GM19023 (cell line): ENCODE data around the gene ANKS1B.

Experiments
- ATAC-seq: cut with Tn5 transposase; IDR thresholded peaks from one replicate; pipeline ENCODE4 v1.9.1; 2021; ENCODE audit warnings: mild to moderate bottlenecking, moderate library complexity; ENCODE audit not compliant: unreplicated experiment

The ANKS1B gene

DNA sequence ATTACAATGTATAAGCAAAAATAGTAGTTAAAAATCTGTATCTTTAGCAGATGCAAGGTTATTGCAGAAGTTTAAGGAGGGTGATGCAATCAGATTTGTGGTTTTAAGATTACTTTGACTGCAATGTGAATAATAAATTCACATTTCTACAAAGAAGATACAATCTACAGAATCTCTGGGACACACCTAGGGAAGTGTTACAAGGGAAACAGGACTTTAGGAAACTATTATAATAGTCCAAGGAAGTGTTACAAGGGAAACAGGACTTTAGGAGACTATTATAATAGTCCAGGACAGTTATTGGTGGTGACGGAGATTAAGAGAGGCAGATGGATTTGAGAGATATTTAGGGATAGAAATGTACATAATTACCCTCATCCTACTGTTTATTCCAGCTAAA is 491.5 kb downstream of the ANKS1B start:
- no peak for ATAC-seq

- no peak for ATAC-seq
Measured at GRCh38 chr12:99486277-99486676, 498.5 kb downstream of the ANKS1B start.

- ATAC-seq: no peak
Measured at GRCh38 chr12:99479149-99479548, 505.6 kb downstream of the ANKS1B start.

- ATAC-seq: no peak
Measured at GRCh38 chr12:99476956-99477355, 507.8 kb downstream of the ANKS1B start.

DNA sequence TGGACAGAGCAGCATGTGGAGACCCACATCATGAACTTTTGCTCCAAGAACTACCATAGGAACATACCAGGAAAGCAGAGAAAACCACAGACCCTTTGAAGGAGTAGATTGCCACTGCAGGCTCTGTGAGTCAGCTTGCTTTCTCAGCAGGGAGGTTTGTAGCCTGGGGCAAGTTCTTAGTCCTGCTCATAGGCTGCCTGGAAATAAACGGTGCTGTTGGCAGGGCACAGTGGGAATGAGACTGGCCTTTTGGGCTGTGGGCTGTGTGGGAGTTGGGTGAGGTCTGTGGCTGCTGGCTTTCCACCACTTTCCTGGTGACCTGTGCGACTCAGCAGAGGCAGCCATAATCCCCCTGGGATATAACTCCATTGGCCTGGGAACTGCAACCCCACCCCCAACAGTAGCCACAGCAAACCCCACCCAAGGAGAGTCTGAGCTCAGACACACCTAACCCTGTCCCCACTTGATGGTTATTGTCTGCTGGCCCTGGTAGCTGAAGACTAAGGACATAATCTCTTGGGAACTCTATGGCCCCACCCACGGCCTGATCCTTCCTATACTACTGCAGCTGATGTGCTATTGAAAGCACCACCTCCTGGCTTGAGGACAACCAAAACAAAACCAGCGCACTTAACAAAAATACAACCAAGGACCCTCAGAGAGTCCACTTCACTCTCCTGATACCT is 529.2 kb downstream of the ANKS1B start:
- peak; percentile 16 for ATAC-seq

DNA sequence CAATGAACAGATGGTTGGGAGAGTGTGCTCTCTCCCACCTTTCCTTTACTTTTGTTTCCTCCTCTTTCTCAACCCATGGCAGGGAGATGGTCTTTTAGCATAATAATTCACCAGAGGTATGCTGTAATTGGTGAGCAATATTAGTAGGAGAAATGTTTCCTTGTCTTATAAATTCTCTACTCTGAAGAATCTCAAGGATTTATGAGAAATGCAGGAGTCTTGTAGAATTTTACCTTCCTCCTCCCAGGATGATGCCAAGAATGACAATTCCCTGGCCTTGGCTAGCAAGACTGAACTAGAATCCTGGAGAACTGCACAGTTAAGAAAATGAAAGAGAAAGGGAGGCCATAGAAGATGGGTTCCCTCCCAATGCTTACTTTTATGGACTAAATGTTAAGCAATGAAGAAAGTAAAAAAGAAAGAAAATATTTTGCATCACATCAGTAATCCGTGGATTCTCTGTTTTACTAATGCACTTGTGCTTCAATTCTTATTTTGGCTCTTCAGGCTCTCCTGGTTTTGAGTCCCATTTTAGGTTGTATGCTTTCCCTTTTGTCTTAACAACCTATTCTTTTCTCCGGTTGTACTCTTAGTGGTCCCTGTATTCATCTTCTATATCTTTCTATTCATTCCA is 530.1 kb downstream of the ANKS1B start:
- peak; percentile 20 for ATAC-seq

DNA sequence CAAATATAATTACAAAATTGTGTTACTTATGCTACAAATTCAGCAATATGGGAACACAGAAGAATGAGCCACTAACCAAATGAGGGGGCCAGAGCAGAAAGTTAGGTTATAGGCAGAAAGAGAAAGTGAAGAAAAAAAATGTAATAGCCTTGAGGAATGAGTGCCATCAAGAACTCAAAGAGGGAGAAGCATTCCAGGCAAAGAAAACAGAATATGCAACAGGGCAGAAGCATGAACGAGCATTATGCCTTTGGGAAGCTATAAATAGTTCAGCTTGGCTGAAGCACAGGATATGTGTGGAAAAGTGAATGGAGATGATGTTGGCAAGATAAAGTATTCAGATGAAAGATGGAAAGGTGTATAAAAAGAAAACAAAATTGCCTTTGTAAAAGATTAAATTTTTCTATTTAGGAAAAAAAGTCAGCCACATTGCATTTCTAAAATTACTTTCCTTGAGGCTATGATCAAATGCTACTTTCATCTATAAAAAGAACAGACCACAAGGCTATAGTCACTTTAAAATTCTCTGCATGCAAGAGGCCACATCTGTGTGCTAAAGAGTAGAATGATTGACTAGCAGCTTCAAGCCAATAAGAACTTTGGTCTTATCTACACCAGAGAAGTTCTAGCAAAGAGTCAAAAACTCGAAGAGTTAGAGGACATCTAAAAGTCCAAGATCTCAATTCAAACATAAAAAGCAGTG is 530.7 kb downstream of the ANKS1B start:
- peak; percentile 63 for ATAC-seq

DNA sequence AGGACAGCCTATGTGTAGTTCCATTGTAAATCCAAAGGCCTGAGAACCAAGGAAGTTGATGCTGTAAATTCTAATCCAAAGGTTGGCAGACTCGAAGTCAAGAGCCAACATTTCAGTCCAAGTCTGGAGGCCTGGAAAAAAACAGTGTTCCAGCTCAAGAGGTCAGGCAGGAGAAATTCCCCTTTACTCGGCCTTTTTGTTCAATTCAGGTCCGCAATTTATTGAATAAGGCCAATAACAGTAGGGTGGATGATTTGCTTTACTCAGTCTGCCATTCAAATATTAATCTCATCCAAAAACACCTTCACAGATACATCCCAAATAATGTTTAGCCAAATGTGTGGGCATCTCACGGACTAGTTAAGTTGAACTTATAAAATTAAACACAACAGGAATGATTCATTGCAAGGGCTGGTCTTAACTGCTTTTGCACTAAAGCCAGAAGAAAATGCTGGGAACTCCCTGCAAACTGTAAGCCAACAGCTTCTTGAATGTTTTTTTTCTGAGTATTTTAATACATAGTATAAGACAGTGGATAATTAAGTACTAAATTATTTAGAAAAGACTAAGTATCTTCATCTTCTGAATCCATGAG is 534.6 kb downstream of the ANKS1B start:
- no peak for ATAC-seq

DNA sequence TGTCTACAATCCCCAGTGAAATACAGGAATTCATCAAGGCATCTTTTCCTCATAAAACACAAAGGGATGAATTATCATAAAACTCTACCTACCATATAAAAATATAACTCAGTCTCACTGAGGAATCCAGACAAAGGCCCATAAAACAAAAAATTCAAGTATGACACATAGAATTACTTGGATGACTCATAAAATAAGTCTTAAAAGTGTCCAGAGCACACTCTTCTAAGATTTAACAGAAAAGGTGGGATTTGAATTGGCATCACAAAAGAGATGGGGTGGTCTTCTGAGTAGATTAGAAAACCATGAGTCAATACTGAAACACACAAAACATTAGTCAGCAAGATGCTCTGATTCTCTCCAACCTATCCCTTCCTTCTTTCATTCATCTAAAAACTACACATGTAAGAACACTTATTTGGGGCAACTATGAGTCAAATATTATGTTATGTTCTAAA is 539.8 kb downstream of the ANKS1B start:
- ATAC-seq: no peak

- ATAC-seq: no peak
Measured at GRCh38 chr12:99442758-99443157, 542.0 kb downstream of the ANKS1B start.

DNA sequence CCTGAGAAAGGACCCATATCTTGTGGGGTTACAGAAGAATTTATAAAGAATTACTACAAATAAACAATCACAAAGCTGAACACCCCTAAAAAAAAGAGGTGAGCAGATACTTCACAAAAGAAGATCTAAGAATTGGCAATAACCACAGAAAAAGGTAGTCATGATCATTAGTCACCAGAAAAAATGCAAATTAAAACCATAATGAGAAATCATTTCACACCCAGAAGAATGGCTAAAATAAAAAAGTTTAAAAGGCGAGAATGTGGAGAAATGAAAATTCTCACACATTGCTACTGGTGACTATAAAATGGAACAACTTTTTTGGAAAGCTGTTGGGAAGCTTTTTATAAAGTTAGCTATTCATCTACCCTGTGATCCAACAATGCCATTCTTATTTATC is 545.3 kb downstream of the ANKS1B start:
- no peak for ATAC-seq

GRCh38 chr12:99436584-99436983 is 548.2 kb downstream of the ANKS1B start:
- ATAC-seq: peak; percentile 95

- no peak for ATAC-seq
Measured at GRCh38 chr12:99435095-99435791, 549.5 kb downstream of the ANKS1B start.

DNA sequence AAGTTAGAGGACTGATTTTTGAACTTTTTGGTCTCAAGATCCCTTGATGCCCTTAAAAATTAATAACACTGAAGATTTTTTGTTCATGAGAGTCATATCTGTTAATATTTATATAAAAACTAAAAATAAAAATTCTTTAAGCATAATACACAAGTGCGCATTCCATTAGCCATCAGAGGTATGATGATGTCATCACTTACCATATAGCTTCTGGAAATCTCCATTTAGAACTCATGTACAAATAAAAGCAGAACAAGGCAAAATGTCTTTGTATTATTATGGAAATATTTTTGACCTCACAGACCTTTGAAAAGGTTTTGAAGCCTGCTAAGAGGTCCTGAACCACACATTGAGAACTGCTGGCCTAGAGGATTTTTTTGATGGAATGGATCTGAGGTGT is 551.6 kb downstream of the ANKS1B start:
- no peak for ATAC-seq

- no peak for ATAC-seq
Measured at GRCh38 chr12:99431203-99431602, 553.5 kb downstream of the ANKS1B start.

DNA sequence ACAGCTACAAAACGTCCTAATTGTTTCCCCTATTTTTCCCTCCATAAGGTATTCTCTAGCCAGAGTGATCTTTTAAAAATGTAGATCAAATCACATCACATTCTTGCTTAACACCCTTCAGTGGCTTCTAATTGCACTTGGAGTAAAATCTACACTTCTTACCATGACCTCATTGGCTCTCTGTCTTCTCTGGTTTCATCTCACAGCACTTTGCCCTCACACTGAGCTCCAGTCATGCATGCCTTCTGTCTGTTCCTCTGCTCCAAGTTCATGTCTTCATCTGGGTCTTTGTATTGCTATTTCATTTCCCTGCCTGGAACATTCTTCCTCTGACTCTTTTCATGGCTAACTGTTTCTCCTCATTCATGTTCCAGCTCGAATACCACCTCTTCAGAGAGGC is 557.6 kb downstream of the ANKS1B start:
- ATAC-seq: peak; percentile 71

- no peak for ATAC-seq
Measured at GRCh38 chr12:99418379-99418778, 566.4 kb downstream of the ANKS1B start.

GRCh38 chr12:99413751-99414150 is 571.0 kb downstream of the ANKS1B start:
- ATAC-seq: no peak

DNA sequence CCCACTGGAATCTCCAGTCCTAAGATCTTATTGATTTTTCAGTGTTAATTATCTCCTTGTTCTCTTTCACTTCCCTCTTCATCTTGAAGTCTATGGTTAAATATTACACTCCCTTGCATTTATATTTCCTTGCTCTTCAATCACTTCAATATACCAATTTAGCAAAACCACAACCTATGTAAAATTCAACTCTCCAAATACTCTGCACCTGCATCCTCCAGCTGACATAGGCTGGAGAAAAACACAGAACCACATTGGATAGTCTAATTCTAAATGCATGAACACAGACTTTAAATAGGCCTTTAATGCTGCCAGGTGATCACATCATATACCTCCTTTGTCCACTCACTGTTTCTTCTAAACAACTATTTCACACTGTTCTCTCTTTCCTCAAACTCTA is 591.0 kb downstream of the ANKS1B start:
- peak; percentile 49 for ATAC-seq

- ATAC-seq: no peak
Measured at GRCh38 chr12:99392091-99392850, 592.5 kb downstream of the ANKS1B start.
